GM12892 (cell line): ENCODE results near the gene SIRT3.

Source experiments
- POLR2A ChIP-seq: IDR thresholded peaks from 2 replicates; pipeline ENCODE4 v1.6.1; 2011; ENCODE audit warnings: low read depth, low read length, control low read depth
- TAF1 ChIP-seq: IDR thresholded peaks from 2 replicates; pipeline ENCODE4 v1.6.1; 2011; ENCODE audit warnings: low read depth, mild to moderate bottlenecking, control low read depth, low read length, borderline replicate concordance

DNA sequence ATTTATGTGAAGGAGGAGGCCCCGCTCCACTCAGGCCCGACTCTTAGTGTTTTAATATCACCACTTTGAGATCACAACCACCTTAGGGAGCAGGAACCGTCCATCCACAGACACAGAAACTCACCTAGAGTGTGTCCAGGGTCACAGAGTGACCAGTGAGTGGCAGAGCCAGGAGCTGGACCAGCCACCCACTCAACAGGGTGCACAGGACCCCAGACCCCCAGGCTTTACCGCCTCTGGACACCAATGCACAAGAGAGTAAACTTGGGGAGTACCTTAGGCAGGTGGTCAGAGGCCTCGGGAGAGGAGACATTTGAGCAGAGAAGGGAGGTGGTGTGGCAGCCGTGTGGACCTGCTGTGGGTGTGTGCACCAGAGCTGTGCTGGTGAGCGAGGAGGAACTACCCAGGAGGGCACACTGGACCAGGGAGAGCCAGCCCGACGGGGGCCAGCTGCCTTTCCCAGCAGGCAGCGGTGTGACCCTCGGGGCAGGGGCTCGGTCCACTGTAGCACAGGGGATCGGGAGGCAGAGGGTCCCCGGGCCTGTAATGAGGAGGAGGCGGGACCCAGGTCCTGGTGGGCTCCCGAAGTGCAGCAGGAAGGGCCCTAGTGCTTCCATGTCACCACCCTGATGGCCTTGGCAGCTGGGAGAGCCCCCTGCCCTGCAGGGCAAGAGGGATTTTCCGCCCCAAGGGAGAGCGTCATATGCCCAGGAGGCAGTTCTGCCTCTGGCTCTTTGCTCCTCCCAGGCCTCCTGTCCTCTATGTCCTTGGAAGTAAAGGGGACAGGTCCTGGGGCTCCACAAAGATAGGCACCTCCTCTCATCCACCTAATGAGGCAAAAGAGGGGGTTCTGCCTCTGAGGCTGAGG lies 34.5 kb upstream of the SIRT3 start:
- TF ChIP-seq POLR2A (no peak), TAF1 (no peak)
